GM18498 (cell line): ENCODE results near the gene TEKT1.
"Not testable (repeated sequence)": the region's sequence is repeated elsewhere in the genome, so short reads cannot be mapped to it uniquely, and the experiment has no call there.

ENCODE experiments used
- ATAC-seq: cut with Tn5 transposase; IDR thresholded peaks from one replicate; pipeline ENCODE4 v1.9.1; 2021; ENCODE audit warnings: mild to moderate bottlenecking, moderate library complexity; ENCODE audit not compliant: unreplicated experiment

Gene TEKT1

DNA sequence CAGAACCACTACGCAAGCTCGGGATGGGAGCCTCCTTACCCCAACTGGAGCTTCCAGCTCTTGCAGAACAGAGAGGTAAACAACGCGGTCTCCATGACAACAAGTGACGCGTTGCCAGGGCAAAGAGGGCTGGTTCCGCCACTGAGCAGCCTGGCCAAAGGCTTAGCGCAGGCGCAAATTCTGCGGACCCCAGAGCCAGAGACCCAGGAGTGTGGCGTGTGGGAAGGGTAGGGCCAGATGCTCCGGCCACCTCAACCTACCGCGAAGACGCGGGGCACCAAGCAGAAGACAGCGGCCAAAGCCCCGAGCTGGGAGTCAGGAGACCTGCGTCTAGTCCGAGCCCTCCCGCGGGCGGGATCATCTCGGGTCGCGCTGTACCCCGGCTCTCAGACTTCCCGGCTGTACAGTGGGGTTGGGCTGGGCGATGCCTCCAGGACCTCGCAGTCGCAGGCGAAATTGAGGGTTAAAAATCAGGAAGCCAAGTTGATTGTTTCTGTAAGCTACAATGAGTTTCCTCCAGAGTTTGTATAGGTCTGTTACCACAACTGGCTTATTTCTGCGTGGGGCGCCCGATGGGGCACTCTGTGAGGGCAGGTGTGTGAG lies at the start of gene TEKT1:
TEKT1 (minus strand) TSS at position 69 of the 603 bp plus-strand sequence. CDS start 1,353 bp downstream, outside the sequence.
- peak; percentile 75 for ATAC-seq

DNA sequence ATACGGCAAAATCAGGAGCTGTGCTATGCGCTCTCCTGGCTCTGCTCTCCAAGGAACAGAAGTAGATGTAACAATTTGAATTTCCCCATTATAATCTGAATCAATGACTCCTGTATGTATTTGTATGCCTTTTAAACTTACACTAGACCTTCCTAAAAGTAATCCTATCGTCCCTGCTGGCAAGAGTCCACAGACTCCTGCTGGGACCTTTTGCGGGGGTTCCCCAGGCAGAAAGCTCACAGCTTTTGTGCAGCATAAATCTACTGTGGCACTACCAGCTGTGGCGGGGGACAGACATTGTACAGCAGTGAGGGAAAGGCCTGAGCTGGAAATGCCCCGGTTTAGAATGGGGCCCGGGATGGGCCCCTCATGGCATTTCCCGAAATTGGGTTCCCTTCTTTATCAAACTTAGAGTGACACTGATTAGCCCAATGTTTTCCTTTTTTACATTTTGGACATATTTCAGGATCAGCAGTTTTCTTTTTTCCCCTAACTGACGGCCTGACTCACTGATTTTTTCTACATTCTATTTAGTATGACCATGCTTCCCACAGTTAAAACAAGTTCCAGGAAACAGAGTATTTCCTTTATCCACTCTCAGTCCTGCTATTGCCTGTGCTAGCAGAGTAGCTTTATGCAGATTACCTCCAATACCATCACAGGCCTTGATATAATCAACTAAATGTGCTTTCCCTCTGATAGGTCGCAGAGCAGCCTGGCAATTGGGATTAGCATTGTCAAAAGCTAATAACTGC lies 47.9 kb upstream of the TEKT1 start:
- ATAC-seq, result not testable (repeated sequence)

DNA sequence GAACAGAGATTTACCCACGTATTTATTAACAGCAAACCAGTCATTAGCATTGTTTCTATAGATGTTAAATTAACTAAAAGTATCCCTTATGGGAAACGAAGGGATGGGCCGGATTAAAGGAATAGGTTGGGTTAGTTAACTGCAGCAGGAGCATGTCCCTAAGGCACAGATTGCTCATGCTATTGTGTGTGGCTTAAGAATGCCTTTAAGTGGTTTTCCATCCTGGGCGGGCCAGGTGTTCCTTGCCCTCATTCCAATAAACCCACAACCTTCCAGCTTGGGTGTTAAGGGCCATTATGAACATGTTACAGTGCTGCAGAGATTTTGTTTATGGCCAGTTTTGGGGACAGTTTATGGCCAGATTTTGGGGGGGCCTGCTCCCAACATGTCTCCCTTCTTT lies 43.7 kb upstream of the TEKT1 start:
- ATAC-seq, result not testable (repeated sequence)

DNA sequence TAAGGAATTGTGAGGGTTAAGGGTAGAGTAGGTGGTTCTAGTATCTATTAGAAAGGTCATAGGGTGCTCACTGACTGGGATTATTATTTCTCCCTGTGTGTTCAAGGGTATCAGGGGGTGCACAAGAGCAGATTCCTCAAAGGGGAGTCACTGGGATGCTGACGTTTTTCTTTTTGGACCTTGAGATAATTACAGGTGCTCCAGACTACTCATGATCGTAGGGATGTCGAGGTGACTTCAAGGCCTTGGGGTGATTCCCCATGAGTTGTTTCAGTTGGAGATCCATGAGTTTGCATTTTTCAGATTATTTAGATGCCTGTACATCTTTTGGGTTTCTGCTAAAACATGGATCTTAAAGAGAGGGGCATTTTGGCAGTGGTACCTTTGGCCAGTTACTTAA lies 41.4 kb upstream of the TEKT1 start:
- ATAC-seq, result no peak

DNA sequence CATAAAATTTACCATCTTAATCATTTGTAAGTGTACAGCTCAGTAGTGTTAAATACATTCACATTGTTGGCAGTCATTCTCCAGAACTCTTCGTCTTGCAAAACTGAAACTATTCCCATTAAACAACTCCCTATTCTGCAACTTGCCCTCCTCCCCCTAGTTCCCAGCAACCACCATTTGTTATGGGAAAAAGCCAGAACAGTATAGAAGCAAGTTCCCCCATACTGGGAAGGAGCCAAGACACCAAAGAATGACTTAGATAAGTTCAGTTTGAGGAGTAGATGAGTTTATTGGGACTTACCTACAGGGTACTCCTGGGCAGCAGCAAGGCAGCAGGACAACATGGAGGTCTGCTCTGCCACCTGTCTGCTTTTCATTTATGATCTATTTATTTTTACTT lies 39.3 kb upstream of the TEKT1 start:
- ATAC-seq, result no peak

DNA sequence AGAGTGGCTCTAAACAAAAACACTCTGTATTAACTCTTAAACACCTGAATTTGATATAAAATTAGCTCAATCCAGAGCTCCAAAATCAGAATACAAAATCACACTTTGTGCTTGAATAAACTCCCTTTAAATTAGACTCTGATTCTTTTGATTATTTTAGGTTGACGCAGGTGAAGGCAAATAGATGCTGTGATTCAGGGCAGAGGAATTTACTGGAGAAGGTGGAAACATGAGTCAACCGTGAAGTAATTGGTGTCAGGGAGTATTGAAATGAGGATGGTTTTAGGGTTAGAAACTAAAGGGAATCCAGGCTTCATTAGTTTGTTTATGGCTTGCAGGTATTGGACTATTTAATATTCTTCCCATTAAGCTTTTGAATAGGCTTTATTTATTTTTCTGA lies 37.1 kb upstream of the TEKT1 start:
- ATAC-seq, result no peak

DNA sequence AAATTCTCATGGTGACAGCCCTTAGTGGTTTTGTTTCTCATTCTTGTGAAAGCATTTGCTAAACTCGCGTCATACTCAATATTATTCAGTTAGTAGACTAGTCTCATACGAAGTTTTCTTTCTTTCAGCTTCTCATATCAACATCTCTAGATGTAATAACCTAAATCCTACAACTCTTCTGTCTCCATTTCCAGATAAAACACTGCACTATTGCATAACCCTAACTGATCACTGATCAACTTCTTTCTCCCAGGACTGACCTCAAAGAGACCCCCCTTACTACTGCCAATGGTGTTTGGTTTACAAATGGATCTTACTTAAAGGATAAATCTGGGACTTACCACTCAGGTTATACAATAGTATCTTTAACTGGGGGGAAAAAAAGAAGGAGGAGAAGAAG lies 36.3 kb upstream of the TEKT1 start:
- no peak for ATAC-seq

DNA sequence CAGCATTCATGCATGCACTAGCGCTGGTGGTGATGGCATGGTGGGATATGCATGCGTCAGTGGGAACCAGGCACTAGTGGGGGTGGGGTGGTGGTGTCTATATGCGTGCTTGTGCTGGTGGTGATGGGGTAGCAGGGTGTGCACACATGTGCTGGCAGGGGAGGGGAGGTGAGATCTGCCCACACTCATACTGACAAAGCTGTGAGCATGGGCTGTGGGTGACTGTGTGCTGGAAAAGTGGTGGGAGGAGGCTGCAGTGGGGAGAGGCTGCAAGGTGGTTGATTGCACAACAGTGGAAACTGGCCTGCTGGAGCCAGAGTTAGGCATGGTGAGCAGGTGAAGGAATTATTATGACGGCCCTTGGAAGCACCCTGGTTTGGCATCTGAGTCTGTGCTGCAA lies 31.3 kb upstream of the TEKT1 start:
- no peak for ATAC-seq

DNA sequence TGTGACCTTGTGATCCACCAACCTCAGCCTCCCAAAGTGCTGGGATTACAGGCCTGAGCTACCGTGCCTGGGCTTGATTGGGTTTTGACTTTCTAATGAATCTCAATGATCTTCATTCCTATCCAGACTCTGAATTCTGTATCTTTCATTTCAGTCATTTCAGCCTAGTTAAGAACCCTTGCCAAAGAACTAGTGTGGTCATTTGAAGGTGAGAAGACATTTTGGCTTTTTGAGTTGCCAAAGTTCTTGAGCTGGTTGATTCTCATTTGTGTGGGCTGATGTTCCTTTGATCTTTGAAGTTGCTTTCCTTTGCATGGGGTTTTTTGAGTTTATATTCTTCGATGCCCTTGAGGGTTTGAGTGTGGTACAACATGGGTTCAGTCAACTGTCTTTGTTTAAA lies 30.6 kb upstream of the TEKT1 start:
- ATAC-seq, result no peak

DNA sequence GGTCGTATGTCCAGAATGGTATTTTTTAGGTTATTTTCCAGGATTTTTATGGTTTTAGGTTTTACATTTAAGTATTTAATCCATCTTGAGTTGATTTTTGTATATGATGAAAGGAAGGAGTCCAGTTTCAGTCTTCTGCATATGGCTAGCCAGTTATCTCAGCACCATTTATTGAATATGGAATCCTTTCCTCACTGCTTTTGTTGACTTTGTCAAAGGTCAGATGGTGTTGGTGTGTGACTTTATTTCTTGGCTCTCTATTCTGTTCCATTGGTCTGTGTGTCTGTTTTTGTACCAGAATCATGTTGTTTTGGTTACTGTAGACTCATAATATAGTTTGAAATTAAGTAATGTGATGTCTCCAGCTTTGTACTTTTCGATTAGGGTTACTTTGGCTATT lies 26.4 kb upstream of the TEKT1 start:
- ATAC-seq, result no peak

DNA sequence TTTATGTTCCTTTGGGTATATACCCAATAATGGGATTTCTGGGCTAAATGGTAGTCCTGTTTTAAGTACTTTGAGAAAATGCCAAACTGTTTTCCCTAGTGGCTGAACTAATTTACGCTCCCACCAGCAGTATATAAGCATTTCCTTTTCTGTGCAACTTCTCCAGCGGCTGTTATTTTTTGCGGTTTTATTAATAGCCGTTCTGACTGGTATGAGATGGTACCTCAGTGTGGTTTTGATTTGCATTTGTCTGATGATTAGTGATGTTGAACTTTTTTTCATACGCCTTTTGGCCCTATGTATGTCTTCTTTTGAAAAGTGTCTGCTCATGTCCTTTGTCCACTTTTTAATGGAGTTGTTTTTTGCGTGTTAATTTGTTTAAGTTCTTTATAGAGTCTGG lies 25.8 kb upstream of the TEKT1 start:
- ATAC-seq, result no peak

DNA sequence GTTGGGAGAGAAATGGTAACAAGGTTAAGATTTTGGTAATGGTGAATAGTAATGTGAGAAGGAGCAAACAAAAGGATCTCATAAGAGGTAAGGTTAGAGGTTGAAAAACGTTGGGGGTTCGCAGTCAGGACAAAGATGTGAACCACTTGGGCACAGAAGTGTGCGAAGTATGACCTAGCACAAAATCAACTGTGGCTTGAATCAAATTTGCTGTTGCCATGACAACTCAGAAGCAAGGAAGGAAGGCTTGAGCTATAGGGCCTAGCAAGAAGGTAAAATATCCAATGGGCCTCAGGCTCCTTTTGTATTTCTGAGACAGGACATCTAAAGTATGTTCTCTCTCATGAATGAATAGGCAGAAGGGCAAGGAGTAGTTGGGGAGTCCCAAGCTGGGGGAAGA lies 24.5 kb upstream of the TEKT1 start:
- no peak for ATAC-seq

DNA sequence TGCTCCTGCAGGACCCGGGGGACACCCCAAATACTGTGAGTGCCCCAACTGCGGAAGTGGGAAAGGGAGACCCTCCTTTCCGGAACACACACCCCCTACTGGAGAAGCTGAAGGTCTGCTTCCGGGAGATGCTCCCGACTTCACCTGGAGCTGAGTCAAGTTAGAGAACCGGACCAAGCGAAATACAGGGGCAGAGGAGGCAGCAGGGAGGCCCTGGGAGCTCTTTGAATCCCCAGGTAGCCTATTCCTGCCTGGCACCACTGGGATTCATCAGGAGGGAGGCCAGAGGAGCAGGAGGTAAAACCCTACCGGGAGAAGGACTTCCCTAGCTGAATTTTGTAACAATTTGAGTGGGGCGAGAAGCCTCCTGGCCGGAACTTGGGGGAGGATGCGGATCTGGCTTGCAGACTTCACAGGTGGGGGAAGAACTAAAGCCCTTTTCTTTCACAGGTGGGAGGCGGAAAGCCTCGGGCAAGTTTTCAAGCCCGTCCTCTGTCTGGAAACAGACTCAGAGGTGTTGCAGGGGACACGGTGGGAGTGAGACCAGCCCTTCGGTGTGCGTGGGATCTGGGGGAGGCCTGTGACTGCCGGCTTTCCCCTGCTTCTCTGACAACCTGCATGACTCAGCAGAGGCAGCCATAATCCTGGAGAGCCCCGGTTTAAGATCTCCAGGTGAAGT lies 22.4 kb upstream of the TEKT1 start:
- no peak for ATAC-seq

DNA sequence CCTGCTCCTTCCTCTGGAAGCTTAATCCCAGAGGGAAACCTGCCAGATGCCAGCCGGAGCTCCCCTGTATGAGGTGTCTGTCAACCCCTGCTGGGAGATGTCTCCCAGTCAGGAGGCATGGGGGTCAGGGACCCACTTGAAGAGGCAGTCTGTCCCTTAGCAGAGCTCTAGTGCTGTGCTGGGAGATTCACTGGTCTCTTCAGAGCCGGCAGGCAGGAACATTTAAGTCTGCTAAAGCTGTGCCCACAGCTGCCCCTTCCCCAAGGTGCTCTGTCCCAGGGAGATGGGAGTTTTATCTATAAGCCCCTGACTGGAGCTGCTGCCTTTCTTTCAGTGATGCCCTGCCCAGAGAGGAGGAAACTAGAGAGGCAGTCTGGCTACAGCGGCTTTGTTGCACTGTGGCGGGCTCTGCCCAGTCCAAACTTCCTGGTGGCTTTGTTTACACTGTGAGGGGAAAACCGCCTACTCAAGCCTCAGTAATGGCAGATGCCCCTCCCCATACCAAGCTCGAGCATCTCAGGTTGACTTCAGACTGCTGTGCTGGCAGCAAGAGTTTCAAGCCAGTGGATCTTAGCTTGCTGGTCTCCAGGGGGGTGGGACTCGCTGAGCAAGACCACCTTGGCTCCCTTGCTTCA lies 17.1 kb upstream of the TEKT1 start:
- ATAC-seq, result not testable (repeated sequence)

DNA sequence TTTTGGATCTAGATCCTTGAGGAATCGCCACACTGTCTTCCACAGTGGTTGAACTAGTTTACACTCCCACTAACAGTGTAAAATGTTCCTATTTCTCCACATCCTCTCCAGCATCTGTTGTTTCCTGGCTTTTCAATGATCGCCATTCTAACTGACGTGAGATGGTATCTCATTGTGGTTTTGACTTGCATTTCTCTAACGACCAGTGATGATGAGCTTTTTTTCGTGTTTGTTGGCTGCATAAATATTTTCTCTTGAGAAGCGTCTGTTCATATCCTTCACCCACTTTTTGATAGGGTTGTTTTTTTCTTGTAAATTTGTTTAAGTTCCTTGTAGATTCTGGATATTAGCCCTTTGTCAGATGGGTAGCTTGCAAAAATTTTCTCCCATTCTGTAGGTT lies 14.6 kb upstream of the TEKT1 start:
- not testable (repeated sequence) for ATAC-seq

DNA sequence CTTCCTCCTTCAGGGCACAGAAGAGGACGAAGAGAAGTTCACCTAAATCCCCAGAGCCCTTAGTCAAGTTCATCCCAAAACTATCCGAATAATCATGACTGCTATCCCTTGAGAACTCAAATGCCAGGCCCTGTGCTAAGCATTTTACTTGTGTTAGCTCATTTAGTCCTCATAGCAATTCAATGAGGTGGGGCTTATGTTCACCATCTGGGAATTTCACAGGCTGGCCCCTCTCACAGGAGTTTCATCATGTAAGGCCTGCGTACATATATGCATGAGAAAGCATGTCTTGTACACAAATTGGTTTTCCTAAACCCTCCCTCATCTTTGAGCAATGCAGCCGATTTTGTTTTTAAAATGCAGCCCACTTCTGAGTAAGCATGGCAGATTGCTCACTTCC lies 12.9 kb upstream of the TEKT1 start:
- ATAC-seq, result not testable (repeated sequence)

DNA sequence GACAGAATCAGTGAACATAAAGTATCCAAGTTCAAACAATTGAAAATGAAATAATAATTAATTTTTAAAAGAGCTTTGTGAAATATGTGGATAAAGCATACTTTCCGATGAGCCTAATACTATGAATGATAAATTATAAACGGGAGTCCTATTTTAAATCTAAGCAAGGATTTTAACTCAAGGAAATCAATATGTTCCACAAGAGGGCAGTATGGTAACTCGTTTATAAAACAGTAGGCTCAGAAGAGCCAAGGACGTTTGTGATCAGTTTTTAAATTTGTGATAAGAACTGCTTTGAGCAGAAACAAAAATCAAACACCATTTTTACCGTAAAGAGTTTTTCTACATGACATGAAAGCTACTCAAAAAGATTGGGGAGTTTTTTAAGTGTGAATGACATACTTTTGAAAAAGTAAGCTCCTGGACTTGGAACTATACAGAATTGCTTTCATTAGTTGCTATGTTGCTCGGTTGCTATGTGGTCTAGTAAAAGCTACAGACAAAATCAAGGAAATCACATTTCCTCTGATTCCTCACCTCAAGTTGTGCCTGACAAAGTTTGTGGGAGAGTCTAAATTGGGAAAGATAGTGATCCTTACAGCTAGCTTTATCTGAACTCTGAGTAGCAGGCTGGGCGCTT lies 11.8 kb upstream of the TEKT1 start:
- ATAC-seq, result no peak

DNA sequence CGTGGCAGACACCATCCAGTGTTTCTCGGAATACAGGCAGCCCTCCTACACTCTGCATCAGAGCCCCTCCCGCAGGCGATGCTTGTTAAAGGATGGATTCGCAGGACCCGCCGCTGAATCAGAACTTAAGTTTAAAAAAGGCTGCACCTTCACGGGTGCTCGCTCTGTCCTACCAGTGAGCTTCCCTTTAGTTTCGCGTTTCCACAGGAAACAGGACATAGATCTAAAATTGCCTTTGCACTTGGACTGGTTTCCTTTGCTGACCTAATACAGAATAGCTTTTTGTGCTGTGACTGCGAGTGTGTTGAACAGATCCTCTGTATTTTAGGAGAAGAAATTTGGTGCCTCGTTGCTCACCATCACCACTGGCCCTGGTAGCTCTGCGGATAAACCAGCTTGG lies 10.2 kb upstream of the TEKT1 start:
- ATAC-seq, result not testable (repeated sequence)

DNA sequence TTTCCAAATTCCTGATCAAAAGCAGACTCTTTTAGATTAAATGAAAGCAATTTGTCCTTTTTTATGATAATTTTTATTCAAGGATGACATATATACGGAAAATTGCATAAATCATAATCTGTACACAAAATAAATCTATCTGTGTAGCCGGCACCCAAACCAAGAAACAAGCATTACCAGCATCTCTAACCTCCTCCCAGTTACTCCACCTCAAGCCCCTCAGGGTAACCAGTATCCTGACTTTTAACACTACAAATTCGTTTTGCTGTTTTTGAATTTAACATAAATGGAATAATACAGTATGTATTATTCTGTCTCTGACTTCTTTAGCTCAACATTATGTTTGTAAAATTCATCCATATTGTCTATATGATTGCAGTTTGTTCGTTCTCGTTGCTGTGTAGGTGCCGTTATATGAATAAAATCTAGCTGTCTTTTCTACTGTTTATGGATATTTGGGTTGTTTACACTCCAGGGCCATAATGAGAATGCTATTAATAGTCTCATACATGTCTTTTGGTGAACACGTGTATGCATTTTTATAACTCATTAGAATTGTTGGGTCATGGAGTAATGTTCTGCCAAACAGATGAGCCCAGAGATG lies 1.0 kb downstream of the TEKT1 start:
- ATAC-seq, result no peak

DNA sequence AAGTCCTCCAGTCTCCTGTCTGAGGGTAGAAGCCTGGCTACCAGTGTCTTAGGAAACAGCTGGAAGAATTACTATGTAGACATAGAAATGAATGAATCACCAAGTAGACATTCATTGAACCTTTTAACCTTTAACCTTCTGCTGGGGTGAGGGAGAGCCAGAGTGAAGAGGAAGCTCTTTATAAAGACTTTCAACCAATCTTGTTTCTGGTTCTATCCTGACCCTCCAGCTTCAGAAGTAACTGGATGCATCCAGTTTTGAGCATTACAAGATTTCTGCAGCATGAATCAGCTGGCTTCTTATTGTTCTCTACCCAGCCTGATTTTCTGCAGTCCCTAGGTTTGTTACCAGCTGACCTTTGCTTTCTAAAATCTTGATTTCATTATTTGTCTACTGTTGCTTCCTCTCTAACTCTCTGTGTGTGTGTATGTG lies 8.5 kb downstream of the TEKT1 start:
- ATAC-seq, result no peak

DNA sequence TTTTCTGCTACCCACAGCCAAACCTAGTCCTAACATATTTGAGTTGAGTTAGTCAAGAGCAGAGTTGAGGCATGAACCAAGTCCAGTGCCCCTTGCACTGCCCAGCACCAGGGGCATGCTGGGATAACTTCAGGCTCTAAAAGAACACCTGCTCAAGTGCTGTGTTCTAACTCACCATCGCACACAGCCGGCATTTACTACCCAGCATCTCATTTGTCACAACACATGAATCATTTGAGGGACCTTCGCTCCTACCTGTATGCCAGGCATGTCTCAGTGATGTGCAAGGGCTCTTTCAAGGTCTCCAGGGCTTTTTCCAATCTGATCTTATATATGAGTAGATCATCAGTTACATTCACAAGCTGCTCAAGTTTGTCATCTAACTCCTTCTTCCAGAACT lies 12.6 kb downstream of the TEKT1 start:
- ATAC-seq, result no peak
